GM18519 (cell line): ENCODE measurements around the gene SRGAP2.
A peak's percentile ranks its signal among the peaks of the same experiment; 100 is the strongest.
"Not testable (repeated sequence)": the region's sequence is repeated elsewhere in the genome, so short reads cannot be mapped to it uniquely, and the experiment has no call there.

Source experiments
- ATAC-seq: cut with Tn5 transposase; IDR thresholded peaks from one replicate; pipeline ENCODE4 v1.9.1; 2021; ENCODE audit warnings: mild to moderate bottlenecking, moderate library complexity; ENCODE audit not compliant: unreplicated experiment, low FRiP score

Gene SRGAP2

GRCh38 chr1:206203364-206204158 is at the start of gene SRGAP2:
Gene SRGAP2 (plus strand): TSS chr1:206203541. CDS start chr1:206205971, 2,430 bp downstream.
- not testable (repeated sequence) for ATAC-seq

- ATAC-seq: not testable (repeated sequence)
Observed at GRCh38 chr1:206167350-206168029, 35.9 kb upstream of the SRGAP2 start.

GRCh38 chr1:206169794-206170193 is 33.5 kb upstream of the SRGAP2 start:
- ATAC-seq: not testable (repeated sequence)

GRCh38 chr1:206173110-206173719 is 30.1 kb upstream of the SRGAP2 start:
- ATAC-seq: not testable (repeated sequence)

- ATAC-seq: not testable (repeated sequence)
Observed at GRCh38 chr1:206174182-206174868, 29.0 kb upstream of the SRGAP2 start.

GRCh38 chr1:206175459-206176113 is 27.8 kb upstream of the SRGAP2 start:
- ATAC-seq: not testable (repeated sequence)

GRCh38 chr1:206176114-206176502 is 27.2 kb upstream of the SRGAP2 start:
- ATAC-seq: not testable (repeated sequence)

GRCh38 chr1:206178061-206178989 is 25.0 kb upstream of the SRGAP2 start:
- ATAC-seq: not testable (repeated sequence)

- ATAC-seq: not testable (repeated sequence)
Observed at GRCh38 chr1:206179666-206180065, 23.7 kb upstream of the SRGAP2 start.

GRCh38 chr1:206182368-206183317 is 20.7 kb upstream of the SRGAP2 start:
- ATAC-seq: not testable (repeated sequence)

- ATAC-seq: not testable (repeated sequence)
Observed at GRCh38 chr1:206183788-206184187, 19.6 kb upstream of the SRGAP2 start.

GRCh38 chr1:206185778-206186177 is 17.6 kb upstream of the SRGAP2 start:
- not testable (repeated sequence) for ATAC-seq

- not testable (repeated sequence) for ATAC-seq
Observed at GRCh38 chr1:206186826-206187225, 16.5 kb upstream of the SRGAP2 start.

GRCh38 chr1:206195182-206195581 is 8.2 kb upstream of the SRGAP2 start:
- ATAC-seq: not testable (repeated sequence)

- not testable (repeated sequence) for ATAC-seq
Observed at GRCh38 chr1:206196748-206197424, 6.5 kb upstream of the SRGAP2 start.

- peak; percentile 80 for ATAC-seq
Observed at GRCh38 chr1:206202789-206203363, 465 bp upstream of the SRGAP2 start, which contains the start of gene FAM72A. Gene FAM72A (minus strand): TSS chr1:206202839. CDS start chr1:206202025, 814 bp downstream.

- not testable (repeated sequence) for ATAC-seq
Observed at GRCh38 chr1:206204159-206204511, 794 bp downstream of the SRGAP2 start.
